HepG2 (cell line): ENCODE results near the gene CABLES2. TPM values are rescaled to one million over a fixed set of nuclear protein-coding genes. Genes with fewer than 3 reads are reported as not detected.

ENCODE experiments used
- ARNT ChIP-seq: fragments of 450-650 bp; IDR thresholded peaks from 2 replicates; pipeline ENCODE4 v1.6.1; 2017
- FOXA1 ChIP-seq, 2 experiments: fragments of 450-650 bp in 1 of 2; sonication (generic) in 1 of 2; formaldehyde crosslinking in 1 of 2; IDR thresholded peaks; 2 replicates each; pipeline versions ENCODE4 v1.4.0 to v1.6.1; 2016 to 2020; ENCODE audit warnings: missing genetic modification reagents in 1 of 2
- GZF1 ChIP-seq: sonication (generic); formaldehyde crosslinking; IDR thresholded peaks from 2 replicates; pipeline ENCODE4 v1.5.1; 2020; ENCODE audit warnings: mild to moderate bottlenecking, missing genetic modification reagents
- HNF1B ChIP-seq: sonication (generic); formaldehyde crosslinking; IDR thresholded peaks from 2 replicates; pipeline ENCODE4 v1.5.1; 2020; ENCODE audit warnings: mild to moderate bottlenecking, moderate library complexity, missing genetic modification reagents
- HOXA9 ChIP-seq: sonication (generic); formaldehyde crosslinking; IDR thresholded peaks from 2 replicates; pipeline ENCODE4 v1.8.1; 2022; ENCODE audit warnings: missing genetic modification reagents, mild to moderate bottlenecking, moderate library complexity, borderline replicate concordance
- IRX3 ChIP-seq: sonication (generic); formaldehyde crosslinking; IDR thresholded peaks from 2 replicates; pipeline ENCODE4 v1.8.1; 2023; ENCODE audit warnings: mild to moderate bottlenecking, low read depth, missing genetic modification reagents, borderline replicate concordance
- MED13 ChIP-seq: sonication (generic); formaldehyde crosslinking; IDR thresholded peaks from 2 replicates; pipeline ENCODE4 v1.5.0; 2020; ENCODE audit warnings: missing genetic modification reagents
- PHF5A ChIP-seq: IDR thresholded peaks from one replicate; pipeline ENCODE4 v1.6.1; 2018; ENCODE audit warnings: low read depth, missing genetic modification reagents; ENCODE audit not compliant: unreplicated experiment
- SP1 ChIP-seq, 2 experiments: fragments of 450-650 bp in 1 of 2; sonication (generic) in 1 of 2; formaldehyde crosslinking in 1 of 2; IDR thresholded peaks; 2 replicates each; pipeline versions ENCODE4 v1.4.0 to v1.6.1; 2016 to 2020; ENCODE audit warnings: missing genetic modification reagents in 1 of 2
- SUZ12 ChIP-seq: fragments of 150-350 bp; IDR thresholded peaks from 2 replicates; pipeline ENCODE4 v1.6.1; 2014; ENCODE audit warnings: low read depth, low read length
- ZFY ChIP-seq: sonication (generic); formaldehyde crosslinking; IDR thresholded peaks from 2 replicates; pipeline ENCODE4 v1.4.0; 2020; ENCODE audit warnings: missing genetic modification reagents
- ZMYM2 ChIP-seq: sonication (generic); formaldehyde crosslinking; IDR thresholded peaks from 2 replicates; pipeline ENCODE4 v1.8.0; 2022; ENCODE audit warnings: mild to moderate bottlenecking, missing genetic modification reagents
- ZNF225 ChIP-seq: sonication (generic); formaldehyde crosslinking; IDR thresholded peaks from 2 replicates; pipeline ENCODE4 v1.4.0; 2020; ENCODE audit warnings: mild to moderate bottlenecking, missing genetic modification reagents
- ZNF329 ChIP-seq: sonication (generic); formaldehyde crosslinking; IDR thresholded peaks from 2 replicates; pipeline ENCODE4 v1.9.0; 2021; ENCODE audit warnings: low read depth, mild to moderate bottlenecking, missing genetic modification reagents
- ZNF510 ChIP-seq: sonication (generic); formaldehyde crosslinking; IDR thresholded peaks from 2 replicates; pipeline ENCODE4 v1.4.0; 2020; ENCODE audit warnings: low read depth, mild to moderate bottlenecking, missing genetic modification reagents
- ZNF629 ChIP-seq: sonication (generic); formaldehyde crosslinking; conservative IDR thresholded peaks from 2 replicates; pipeline ENCODE4 v1.5.0; 2020; ENCODE audit warnings: missing genetic modification reagents
- ZNF687 ChIP-seq: sonication (generic); formaldehyde crosslinking; IDR thresholded peaks from 2 replicates; pipeline ENCODE4 v1.5.1; 2020; ENCODE audit warnings: mild to moderate bottlenecking, missing genetic modification reagents, moderate library complexity
- ZSCAN12 ChIP-seq: sonication (generic); formaldehyde crosslinking; IDR thresholded peaks from 2 replicates; pipeline ENCODE4 v1.9.0; 2021; ENCODE audit warnings: mild to moderate bottlenecking, missing genetic modification reagents
- polyA plus RNA-seq, 8 experiments: library from polyadenylated mRNA; depleted of rRNA in 3 of 8; stranded (reverse) in 7 of 8; unstranded in 1 of 8; fragments of >200 nt; fragmentation: Illumina TruSeq in 4 of 8; extraction: Trizol in 4 of 8; gene quantifications; 2 replicates each; pipeline versions ENCODE4 v1.2.1 to v1.2.3, GENCODE V29; 2011 to 2016; ENCODE audit warnings: low read depth in 4 of 8, missing spikeins in 1 of 8, mixed read lengths in 1 of 8; ENCODE audit not compliant: insufficient read depth in 1 of 8
- total RNA-seq, 5 experiments: library from RNA; depleted of rRNA; stranded (reverse); fragments of >200 nt; fragmentation: Illumina TruSeq; extraction: Trizol; gene quantifications; 2 replicates each; pipeline ENCODE4 v1.2.3, GENCODE V29; 2016; ENCODE audit warnings: low read depth in 1 of 5
- TF ChIP-seq, protein P1 (sequence below): sonication (generic); formaldehyde crosslinking; IDR thresholded peaks from 2 replicates; pipeline ENCODE4 v1.4.0; 2020; ENCODE audit warnings: missing genetic modification reagents, borderline replicate concordance

CABLES2 gene
- total and polyA plus RNA-seq, 2 of the 13 experiments (the other 11 are each of a cell fraction or from before 2014, with no cell fraction given) = 5.2 to 9.7 TPM

- TF ChIP-seq HNF1B (CRISPR knock-in tag) (peak; percentile 16; the same call in 1 of the 2 replicates), ZFY (CRISPR knock-in tag) (peak; percentile 75), IRX3 (CRISPR knock-in tag) (no peak), GZF1 (no peak), FOXA1 (IDR thresholded peaks at IDR 0.05) (no peak), FOXA1 (CRISPR knock-in tag; IDR thresholded peaks at IDR 0.05) (no peak), ZSCAN12 (CRISPR knock-in tag) (no peak; the same call in 1 of the 2 replicates), MED13 (CRISPR knock-in tag) (no peak), HOXA9 (CRISPR knock-in tag) (no peak), ZNF629 (CRISPR knock-in tag) (no peak; the same call in 1 of the 2 replicates), PHF5A (no peak), ZNF329 (CRISPR knock-in tag) (no peak), ZMYM2 (CRISPR knock-in tag) (no peak; the same call in 1 of the 2 replicates), ARNT (no peak), ZNF687 (CRISPR knock-in tag) (no peak), ZNF225 (CRISPR knock-in tag) (no peak), SUZ12 (no peak), SP1 (IDR thresholded peaks at IDR 0.05) (no peak), SP1 (CRISPR knock-in tag; IDR thresholded peaks at IDR 0.05) (peak; percentile 16; the same call in 1 of the 2 replicates), ZNF510 (CRISPR knock-in tag) (no peak)
- TF ChIP-seq, protein P1, sequence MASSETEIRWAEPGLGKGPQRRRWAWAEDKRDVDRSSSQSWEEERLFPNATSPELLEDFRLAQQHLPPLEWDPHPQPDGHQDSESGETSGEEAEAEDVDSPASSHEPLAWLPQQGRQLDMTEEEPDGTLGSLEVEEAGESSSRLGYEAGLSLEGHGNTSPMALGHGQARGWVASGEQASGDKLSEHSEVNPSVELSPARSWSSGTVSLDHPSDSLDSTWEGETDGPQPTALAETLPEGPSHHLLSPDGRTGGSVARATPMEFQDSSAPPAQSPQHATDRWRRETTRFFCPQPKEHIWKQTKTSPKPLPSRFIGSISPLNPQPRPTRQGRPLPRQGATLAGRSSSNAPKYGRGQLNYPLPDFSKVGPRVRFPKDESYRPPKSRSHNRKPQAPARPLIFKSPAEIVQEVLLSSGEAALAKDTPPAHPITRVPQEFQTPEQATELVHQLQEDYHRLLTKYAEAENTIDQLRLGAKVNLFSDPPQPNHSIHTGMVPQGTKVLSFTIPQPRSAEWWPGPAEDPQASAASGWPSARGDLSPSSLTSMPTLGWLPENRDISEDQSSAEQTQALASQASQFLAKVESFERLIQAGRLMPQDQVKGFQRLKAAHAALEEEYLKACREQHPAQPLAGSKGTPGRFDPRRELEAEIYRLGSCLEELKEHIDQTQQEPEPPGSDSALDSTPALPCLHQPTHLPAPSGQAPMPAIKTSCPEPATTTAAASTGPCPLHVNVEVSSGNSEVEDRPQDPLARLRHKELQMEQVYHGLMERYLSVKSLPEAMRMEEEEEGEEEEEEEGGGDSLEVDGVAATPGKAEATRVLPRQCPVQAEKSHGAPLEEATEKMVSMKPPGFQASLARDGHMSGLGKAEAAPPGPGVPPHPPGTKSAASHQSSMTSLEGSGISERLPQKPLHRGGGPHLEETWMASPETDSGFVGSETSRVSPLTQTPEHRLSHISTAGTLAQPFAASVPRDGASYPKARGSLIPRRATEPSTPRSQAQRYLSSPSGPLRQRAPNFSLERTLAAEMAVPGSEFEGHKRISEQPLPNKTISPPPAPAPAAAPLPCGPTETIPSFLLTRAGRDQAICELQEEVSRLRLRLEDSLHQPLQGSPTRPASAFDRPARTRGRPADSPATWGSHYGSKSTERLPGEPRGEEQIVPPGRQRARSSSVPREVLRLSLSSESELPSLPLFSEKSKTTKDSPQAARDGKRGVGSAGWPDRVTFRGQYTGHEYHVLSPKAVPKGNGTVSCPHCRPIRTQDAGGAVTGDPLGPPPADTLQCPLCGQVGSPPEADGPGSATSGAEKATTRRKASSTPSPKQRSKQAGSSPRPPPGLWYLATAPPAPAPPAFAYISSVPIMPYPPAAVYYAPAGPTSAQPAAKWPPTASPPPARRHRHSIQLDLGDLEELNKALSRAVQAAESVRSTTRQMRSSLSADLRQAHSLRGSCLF = no peak
These were observed 36.8 kb downstream of the CABLES2 start (continued) for GRCh38 chr20:62370115-62370806.
